LoVo (cell line): ENCODE data around the gene SAMD8.

Experiments
- DNase-seq: peaks from one replicate; pipeline ENCODE4 v3.0.0-alpha.2; 2016; ENCODE audit warnings: low spot score

SAMD8 gene

DNA sequence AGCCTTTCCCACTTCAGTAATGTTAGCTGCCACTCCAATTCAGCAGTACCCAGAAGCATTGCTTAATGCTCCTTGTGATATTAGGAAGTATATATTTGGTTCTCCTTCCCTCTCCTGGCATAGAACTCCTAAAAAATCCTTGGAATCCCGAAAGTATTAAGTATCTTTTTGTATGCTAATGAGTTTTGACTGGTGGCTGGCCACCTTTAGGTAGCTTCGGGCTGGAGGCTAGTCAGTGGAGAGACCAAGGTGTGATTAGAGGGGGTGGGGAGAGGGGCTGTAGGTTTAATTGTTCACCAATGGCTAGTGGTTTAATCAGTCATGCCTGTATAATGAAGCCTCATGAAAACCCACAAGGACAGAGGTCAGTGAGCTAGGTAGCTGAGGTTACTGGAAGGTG is 112.1 kb downstream of the SAMD8 start:
- DNase-seq: no peak

DNA sequence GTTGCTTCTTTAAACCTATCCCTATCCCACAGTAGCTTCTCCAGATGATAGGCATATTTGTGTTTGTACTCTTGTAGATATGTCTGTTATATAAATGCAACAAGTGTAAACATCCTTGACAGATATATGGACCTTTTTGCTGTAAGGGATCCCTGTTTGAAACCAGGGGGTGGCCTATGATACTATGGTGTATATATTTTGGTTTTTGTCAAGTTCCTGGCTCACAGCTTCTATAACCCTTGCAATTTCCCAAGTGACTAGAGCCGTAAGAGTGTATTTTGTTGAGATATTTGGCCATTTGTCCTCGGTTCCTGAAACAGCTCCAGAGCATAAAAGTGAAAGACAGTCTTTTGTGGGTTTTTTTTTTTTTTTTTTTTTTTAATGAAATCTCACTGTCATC is 114.6 kb downstream of the SAMD8 start:
- no peak for DNase-seq

DNA sequence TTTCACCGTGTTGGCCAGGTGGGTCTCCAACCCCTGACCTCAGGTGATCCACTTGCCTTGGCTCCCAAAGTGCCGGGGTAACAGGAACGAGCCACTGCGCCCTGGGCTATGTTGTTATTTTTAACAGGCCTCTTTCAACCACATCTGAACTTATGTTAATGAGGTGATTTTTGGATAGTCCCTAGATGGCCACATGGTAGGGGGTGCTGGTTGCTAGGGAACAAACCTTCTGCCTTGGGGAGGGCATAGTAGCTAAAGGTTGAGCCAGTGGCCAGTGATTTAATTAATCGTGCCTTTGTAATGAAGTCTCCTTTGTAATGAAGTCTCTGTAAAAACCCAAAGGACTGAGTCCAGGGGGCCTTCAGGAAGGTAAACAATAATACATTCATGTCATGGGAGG is 115.2 kb downstream of the SAMD8 start:
- no peak for DNase-seq

DNA sequence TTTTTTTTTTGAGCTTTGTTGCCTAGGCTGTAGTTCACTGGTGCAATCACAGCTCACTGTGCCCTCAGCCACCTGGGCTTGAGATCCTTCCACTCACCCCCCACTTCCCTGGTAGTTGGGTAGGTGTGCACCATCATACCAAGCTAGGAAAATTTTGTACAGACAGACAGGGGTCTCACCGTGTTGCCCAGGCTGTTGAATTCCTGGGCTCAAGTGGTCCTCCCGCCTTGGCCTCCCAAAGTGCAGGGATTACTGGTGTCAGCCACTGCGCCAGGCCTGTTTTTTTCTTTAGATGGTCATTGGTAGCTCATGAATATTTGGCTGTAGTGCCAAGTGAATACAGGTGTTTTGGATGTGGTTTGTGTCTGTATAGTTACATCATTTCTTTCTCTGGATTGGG is 116.8 kb downstream of the SAMD8 start:
- DNase-seq: no peak

DNA sequence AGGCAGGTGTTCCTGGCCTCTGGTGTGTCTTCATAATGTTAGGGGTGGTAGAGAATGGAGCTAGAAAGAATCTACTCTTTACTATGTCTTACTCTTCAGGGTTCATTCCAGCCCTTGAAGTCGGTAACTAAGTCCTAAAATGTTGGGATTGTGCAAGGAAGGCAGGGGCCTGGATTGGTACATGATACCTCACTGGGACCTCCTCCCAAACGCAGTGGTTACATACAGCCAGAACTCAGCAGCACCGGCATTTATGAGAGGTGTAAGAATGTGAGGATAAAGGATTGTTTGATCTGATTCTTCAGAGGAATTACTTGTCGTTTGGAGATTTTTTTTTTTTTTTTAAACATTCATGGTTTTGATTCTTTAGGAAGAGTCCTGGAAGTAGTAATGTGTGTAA is 117.4 kb downstream of the SAMD8 start:
- no peak for DNase-seq

DNA sequence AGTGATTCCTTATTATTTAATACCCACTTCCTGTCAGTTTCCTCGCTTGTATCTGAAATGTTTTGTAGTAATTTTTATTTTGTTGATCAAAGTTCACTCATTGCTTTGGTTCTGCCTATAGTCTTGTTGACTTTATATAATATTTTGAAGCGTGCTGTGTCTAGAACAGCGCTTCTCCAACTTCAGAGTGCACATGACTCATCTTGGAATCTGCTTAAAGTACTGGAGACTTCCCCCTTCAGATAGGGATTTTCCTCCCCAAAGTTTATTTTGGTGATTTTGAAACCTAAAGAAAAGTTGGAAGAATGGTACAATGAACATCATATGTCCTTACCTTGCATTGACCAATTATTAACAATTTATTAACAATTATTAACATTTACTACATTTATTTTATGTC is 118.5 kb downstream of the SAMD8 start:
- DNase-seq: no peak

DNA sequence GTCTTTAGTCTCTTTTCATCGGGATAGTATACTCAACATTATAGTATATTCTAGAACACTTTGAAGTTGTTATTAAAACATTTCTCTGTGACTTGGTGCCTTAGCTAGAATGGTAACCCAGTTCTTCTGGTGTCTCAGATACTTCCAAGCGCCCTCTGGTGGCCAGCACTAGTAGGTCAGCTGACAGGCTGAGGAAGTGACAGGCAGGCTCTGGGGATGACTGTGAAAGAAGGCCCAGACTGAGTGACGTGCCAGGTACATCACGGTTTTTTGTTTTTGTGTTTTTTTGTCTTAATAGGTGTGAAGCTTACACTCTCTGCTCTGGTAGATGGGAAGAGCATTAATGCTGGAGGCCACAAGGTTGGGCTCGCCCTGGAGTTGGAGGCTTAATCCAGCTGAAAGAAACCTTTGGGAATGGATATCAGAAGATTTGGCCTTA is 119.2 kb downstream of the SAMD8 start:
- DNase-seq: peak; percentile 83
